Liver (tissue), 9 donors: ENCODE measurements around the gene GADD45GIP1. TPM values are rescaled to one million over a fixed set of nuclear protein-coding genes. Genes with fewer than 3 reads are reported as not detected.

Source experiments
- DNase-seq: peaks from one replicate; pipeline ENCODE4 v3.0.0-alpha.2; 2017; ENCODE audit warnings: low spot score
- H3K27ac ChIP-seq, 2 donors: one replicate each; pipeline ENCODE4 v1.7.0; 2013; ENCODE audit warnings: inconsistent platforms in 2 of 2, low read length in 2 of 2, control low read depth in 1 of 2, low read depth in 1 of 2, mild to moderate bottlenecking in 1 of 2
- H3K27me3 ChIP-seq, 4 donors: one replicate each; pipeline versions ENCODE4 v1.6.1 to v1.7.0; 2013; ENCODE audit warnings: low read length in 3 of 4, inconsistent platforms in 1 of 4, mild to moderate bottlenecking in 1 of 4, moderate library complexity in 1 of 4; ENCODE audit not compliant: control insufficient read depth in 4 of 4, insufficient read depth in 4 of 4
- H3K36me3 ChIP-seq, 4 donors: one replicate each; pipeline versions ENCODE4 v1.6.1 to v1.7.0; 2013; ENCODE audit warnings: low read length in 3 of 4, mild to moderate bottlenecking in 3 of 4, low read depth in 1 of 4, moderate library complexity in 1 of 4; ENCODE audit not compliant: control insufficient read depth in 4 of 4, insufficient read depth in 3 of 4
- H3K4me1 ChIP-seq, 4 donors: one replicate each; pipeline versions ENCODE4 v1.6.1 to v1.7.0; 2013; ENCODE audit warnings: low read length in 3 of 4, mild to moderate bottlenecking in 3 of 4, moderate library complexity in 1 of 4; ENCODE audit not compliant: control insufficient read depth in 4 of 4, insufficient read depth in 4 of 4
- H3K4me3 ChIP-seq, 3 donors: one replicate each; pipeline versions ENCODE4 v1.6.1 to v1.7.0; 2013; ENCODE audit warnings: low read length in 3 of 3, control low read depth in 1 of 3, low read depth in 1 of 3, mild to moderate bottlenecking in 1 of 3
- H3K9ac ChIP-seq, 2 donors: one replicate each; pipeline ENCODE4 v1.7.0; 2013; ENCODE audit warnings: low read length in 2 of 2, mild to moderate bottlenecking in 2 of 2, moderate library complexity in 2 of 2, control low read depth in 1 of 2, low read depth in 1 of 2
- H3K9me3 ChIP-seq, 4 donors: one replicate each; pipeline versions ENCODE4 v1.6.1 to v1.7.0; 2013; ENCODE audit warnings: low read length in 3 of 4; ENCODE audit not compliant: control insufficient read depth in 4 of 4
- EGR1 ChIP-seq, 2 donors: IDR thresholded peaks; 2 replicates each; pipeline ENCODE4 v1.6.1; 2016 to 2018; ENCODE audit warnings: antibody characterized with exemption in 2 of 2, low read depth in 2 of 2
- FOXA1 ChIP-seq: IDR thresholded peaks from 2 replicates; pipeline ENCODE4 v1.6.1; 2016; ENCODE audit warnings: antibody characterized with exemption
- FOXA2 ChIP-seq: IDR thresholded peaks from 2 replicates; pipeline ENCODE4 v1.6.1; 2016; ENCODE audit warnings: antibody characterized with exemption
- GABPA ChIP-seq, 2 donors: IDR thresholded peaks in 1 of 2; conservative IDR thresholded peaks in 1 of 2; 2 replicates each; pipeline ENCODE4 v1.6.1; 2016; ENCODE audit warnings: antibody characterized with exemption in 2 of 2, mild to moderate bottlenecking in 1 of 2, moderate library complexity in 1 of 2
- HNF4A ChIP-seq, 2 donors: conservative IDR thresholded peaks; 2 replicates each; pipeline ENCODE4 v1.6.1; 2016; ENCODE audit warnings: antibody characterized with exemption in 2 of 2, mild to moderate bottlenecking in 2 of 2
- HNF4G ChIP-seq: IDR thresholded peaks from 2 replicates; pipeline ENCODE4 v1.6.1; 2016; ENCODE audit warnings: antibody characterized with exemption
- JUND ChIP-seq, 2 donors: IDR thresholded peaks; 2 replicates each; pipeline ENCODE4 v1.6.1; 2016; ENCODE audit warnings: antibody characterized with exemption in 2 of 2
- NR2F2 ChIP-seq: IDR thresholded peaks from 2 replicates; pipeline ENCODE4 v1.6.1; 2016; ENCODE audit warnings: antibody characterized with exemption
- RAD21 ChIP-seq, 2 donors: IDR thresholded peaks; 2 replicates each; pipeline ENCODE4 v1.6.1; 2016; ENCODE audit warnings: antibody characterized with exemption in 2 of 2, mild to moderate bottlenecking in 2 of 2
- RXRA ChIP-seq, 2 donors: IDR thresholded peaks; 2 replicates each; pipeline ENCODE4 v1.6.1; 2017 to 2018; ENCODE audit warnings: antibody characterized with exemption in 2 of 2, mild to moderate bottlenecking in 1 of 2
- SP1 ChIP-seq: IDR thresholded peaks from 2 replicates; pipeline ENCODE4 v1.6.1; 2018; ENCODE audit warnings: antibody characterized with exemption, mild to moderate bottlenecking
- TAF1 ChIP-seq: conservative IDR thresholded peaks from 2 replicates; pipeline ENCODE4 v1.6.1; 2016; ENCODE audit warnings: antibody characterized with exemption, mild to moderate bottlenecking
- YY1 ChIP-seq: IDR thresholded peaks from 2 replicates; pipeline ENCODE4 v1.6.1; 2016; ENCODE audit warnings: antibody characterized with exemption, mild to moderate bottlenecking
- WGBS: extraction: QIAGEN DNeasy Blood & Tissue Kit; methylation state at CpG from one replicate; pipeline ENCODE4 v1.1.7; 2013; 5-methylcytosine and 5-hydroxymethylcytosine counted together
- polyA plus RNA-seq, 2 donors: library from polyadenylated mRNA; stranded (reverse) in 1 of 2; unstranded in 1 of 2; fragments of 200-250 nt in 1 of 2; fragments of >200 nt in 1 of 2; fragmentation: Nextera tagmentation in 1 of 2; extraction: Ambion mirVana in 1 of 2; gene quantifications; one replicate each; pipeline versions ENCODE4 v1.2.1 to v1.2.3, GENCODE V29; 2013 to 2015
- total RNA-seq, 2 donors: library from RNA; depleted of rRNA; stranded (reverse); fragments of >200 nt; gene quantifications; one replicate each; pipeline ENCODE4 v1.2.3, GENCODE V29; 2014
- TF ChIP-seq, protein P1 (sequence below): IDR thresholded peaks from 2 replicates; pipeline ENCODE4 v1.6.1; 2016; ENCODE audit warnings: antibody characterized with exemption, mild to moderate bottlenecking
- TF ChIP-seq, protein P2 (sequence below): fragments of 150-350 bp; IDR thresholded peaks from 2 replicates; pipeline ENCODE4 v1.5.1; 2017; ENCODE audit warnings: improper control_type of control experiment, low read depth, low read length; ENCODE audit not compliant: missing input control
- TF ChIP-seq, protein P3 (sequence below): IDR thresholded peaks from 2 replicates; pipeline ENCODE4 v1.6.1; 2016; ENCODE audit warnings: antibody characterized with exemption
- TF ChIP-seq, protein P4 (sequence below): IDR thresholded peaks from 2 replicates; pipeline ENCODE4 v1.6.1; 2016; ENCODE audit warnings: antibody characterized with exemption
- TF ChIP-seq, protein P5 (sequence below): IDR thresholded peaks from 2 replicates; pipeline ENCODE4 v1.6.1; 2016; ENCODE audit warnings: antibody characterized with exemption
- donor health status: healthy.
- donor health status: healthy.
- donor health status: healthy.
- donor health status: healthy.
- donor health status: healthy.

GADD45GIP1 gene
- total and polyA plus RNA-seq, 4 donors: 8.4 to 54.2 (median 22.9) TPM

DNA sequence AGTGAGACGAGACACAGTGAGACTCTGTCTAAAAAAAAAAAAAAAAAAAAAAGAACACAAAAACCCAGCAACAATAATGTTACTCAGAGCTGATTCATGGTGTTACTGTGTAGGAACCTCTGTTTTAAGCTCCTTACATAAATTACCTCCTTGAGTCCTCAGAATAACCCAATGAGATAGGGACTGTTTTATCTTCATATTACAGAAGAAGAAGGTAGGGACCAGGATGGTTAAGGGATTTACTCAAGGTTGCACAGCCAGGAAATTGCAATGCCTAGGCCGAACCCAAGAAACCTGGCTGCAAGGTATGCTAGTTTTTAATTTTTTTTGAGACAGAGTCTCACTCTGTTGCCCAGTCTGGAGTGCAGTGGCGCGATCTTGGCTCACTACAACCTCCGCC is 10.9 kb upstream of the GADD45GIP1 start:
- 95% methylated on average over 5 of the region's 5 CpGs for WGBS
- TF ChIP-seq JUND (IDR thresholded peaks at IDR 0.05) (no peak), HNF4G (no peak), RAD21 (IDR thresholded peaks at IDR 0.05) (no peak), YY1 (no peak), NR2F2 (no peak), FOXA1 (no peak), TAF1 (no peak), GABPA (IDR thresholded peaks at IDR 0.05 in 1 of 2, conservative IDR thresholded peaks at IDR 0.05 in 1 of 2) (no peak), EGR1 (IDR thresholded peaks at IDR 0.05; ENCODE audit: low read depth in 2 of 2) (no peak), SP1 (no peak), RXRA (IDR thresholded peaks at IDR 0.05) (no peak), HNF4A (conservative IDR thresholded peaks at IDR 0.05) (no peak), FOXA2 (no peak)
- TF ChIP-seq, protein P1, sequence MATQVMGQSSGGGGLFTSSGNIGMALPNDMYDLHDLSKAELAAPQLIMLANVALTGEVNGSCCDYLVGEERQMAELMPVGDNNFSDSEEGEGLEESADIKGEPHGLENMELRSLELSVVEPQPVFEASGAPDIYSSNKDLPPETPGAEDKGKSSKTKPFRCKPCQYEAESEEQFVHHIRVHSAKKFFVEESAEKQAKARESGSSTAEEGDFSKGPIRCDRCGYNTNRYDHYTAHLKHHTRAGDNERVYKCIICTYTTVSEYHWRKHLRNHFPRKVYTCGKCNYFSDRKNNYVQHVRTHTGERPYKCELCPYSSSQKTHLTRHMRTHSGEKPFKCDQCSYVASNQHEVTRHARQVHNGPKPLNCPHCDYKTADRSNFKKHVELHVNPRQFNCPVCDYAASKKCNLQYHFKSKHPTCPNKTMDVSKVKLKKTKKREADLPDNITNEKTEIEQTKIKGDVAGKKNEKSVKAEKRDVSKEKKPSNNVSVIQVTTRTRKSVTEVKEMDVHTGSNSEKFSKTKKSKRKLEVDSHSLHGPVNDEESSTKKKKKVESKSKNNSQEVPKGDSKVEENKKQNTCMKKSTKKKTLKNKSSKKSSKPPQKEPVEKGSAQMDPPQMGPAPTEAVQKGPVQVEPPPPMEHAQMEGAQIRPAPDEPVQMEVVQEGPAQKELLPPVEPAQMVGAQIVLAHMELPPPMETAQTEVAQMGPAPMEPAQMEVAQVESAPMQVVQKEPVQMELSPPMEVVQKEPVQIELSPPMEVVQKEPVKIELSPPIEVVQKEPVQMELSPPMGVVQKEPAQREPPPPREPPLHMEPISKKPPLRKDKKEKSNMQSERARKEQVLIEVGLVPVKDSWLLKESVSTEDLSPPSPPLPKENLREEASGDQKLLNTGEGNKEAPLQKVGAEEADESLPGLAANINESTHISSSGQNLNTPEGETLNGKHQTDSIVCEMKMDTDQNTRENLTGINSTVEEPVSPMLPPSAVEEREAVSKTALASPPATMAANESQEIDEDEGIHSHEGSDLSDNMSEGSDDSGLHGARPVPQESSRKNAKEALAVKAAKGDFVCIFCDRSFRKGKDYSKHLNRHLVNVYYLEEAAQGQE: no peak
- TF ChIP-seq, protein P2, sequence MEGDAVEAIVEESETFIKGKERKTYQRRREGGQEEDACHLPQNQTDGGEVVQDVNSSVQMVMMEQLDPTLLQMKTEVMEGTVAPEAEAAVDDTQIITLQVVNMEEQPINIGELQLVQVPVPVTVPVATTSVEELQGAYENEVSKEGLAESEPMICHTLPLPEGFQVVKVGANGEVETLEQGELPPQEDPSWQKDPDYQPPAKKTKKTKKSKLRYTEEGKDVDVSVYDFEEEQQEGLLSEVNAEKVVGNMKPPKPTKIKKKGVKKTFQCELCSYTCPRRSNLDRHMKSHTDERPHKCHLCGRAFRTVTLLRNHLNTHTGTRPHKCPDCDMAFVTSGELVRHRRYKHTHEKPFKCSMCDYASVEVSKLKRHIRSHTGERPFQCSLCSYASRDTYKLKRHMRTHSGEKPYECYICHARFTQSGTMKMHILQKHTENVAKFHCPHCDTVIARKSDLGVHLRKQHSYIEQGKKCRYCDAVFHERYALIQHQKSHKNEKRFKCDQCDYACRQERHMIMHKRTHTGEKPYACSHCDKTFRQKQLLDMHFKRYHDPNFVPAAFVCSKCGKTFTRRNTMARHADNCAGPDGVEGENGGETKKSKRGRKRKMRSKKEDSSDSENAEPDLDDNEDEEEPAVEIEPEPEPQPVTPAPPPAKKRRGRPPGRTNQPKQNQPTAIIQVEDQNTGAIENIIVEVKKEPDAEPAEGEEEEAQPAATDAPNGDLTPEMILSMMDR: no peak
- TF ChIP-seq, protein P3, sequence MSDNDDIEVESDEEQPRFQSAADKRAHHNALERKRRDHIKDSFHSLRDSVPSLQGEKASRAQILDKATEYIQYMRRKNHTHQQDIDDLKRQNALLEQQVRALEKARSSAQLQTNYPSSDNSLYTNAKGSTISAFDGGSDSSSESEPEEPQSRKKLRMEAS: no peak
- TF ChIP-seq, protein P4, sequence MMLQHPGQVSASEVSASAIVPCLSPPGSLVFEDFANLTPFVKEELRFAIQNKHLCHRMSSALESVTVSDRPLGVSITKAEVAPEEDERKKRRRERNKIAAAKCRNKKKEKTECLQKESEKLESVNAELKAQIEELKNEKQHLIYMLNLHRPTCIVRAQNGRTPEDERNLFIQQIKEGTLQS: no peak
- TF ChIP-seq, protein P5, sequence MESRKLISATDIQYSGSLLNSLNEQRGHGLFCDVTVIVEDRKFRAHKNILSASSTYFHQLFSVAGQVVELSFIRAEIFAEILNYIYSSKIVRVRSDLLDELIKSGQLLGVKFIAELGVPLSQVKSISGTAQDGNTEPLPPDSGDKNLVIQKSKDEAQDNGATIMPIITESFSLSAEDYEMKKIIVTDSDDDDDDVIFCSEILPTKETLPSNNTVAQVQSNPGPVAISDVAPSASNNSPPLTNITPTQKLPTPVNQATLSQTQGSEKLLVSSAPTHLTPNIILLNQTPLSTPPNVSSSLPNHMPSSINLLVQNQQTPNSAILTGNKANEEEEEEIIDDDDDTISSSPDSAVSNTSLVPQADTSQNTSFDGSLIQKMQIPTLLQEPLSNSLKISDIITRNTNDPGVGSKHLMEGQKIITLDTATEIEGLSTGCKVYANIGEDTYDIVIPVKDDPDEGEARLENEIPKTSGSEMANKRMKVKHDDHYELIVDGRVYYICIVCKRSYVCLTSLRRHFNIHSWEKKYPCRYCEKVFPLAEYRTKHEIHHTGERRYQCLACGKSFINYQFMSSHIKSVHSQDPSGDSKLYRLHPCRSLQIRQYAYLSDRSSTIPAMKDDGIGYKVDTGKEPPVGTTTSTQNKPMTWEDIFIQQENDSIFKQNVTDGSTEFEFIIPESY: no peak
- H3K9me3 ChIP-seq: no peaks in the 10 kb centered on the region
- no peak for DNase-seq
- H3K4me3 ChIP-seq: no peak overlapping the region
- no peak overlapping the region for H3K9ac ChIP-seq
- H3K4me1 ChIP-seq: peaks cover 0 to 15% (median 10%) of the 10 kb centered on the region in 4 donors
- H3K36me3 ChIP-seq: no peaks in the 10 kb centered on the region
- H3K27ac ChIP-seq: no peak overlapping the region
- H3K27me3 ChIP-seq: no peaks in the 10 kb centered on the region
